ENCODE measurements around the gene PSMA6. TPM values are rescaled to one million over a fixed set of nuclear protein-coding genes. Genes with fewer than 3 reads are reported as not detected.
"Not testable (repeated sequence)": the region's sequence is repeated elsewhere in the genome, so short reads cannot be mapped to it uniquely, and the experiment has no call there.

PSMA6 gene
- polyA plus RNA-seq, 1 donor (not counting 4 experiments of a cell fraction or from before 2014, with no cell fraction given): 326 TPM

- dilution Hi-C loops (cut with MboI; ENCODE audit: extremely low pct_ligation_motif_present, low sequenced_read_pairs): no loop called here
- H3K79me2 ChIP-seq (ENCODE audit: control insufficient read depth, insufficient read depth, low read length): peaks cover 99% of the 10 kb centered on the region
- no peak overlapping the region for H3K4me3 ChIP-seq (ENCODE audit: control insufficient read depth in 2 of 3, extremely low read depth in 1 of 3, insufficient read depth in 2 of 3, low read depth in 1 of 3, low read length in 3 of 3)
- DNase-seq (ENCODE audit: low read depth, low spot score) (no peak), FAIRE-seq (no peak)
- H3K27me3 ChIP-seq (ENCODE audit: control insufficient read depth, extremely low read depth, insufficient read depth, low read length): no peaks in the 10 kb centered on the region
- H4K20me1 ChIP-seq (ENCODE audit: control insufficient read depth, extremely low read depth, insufficient read depth, low read length): no peaks in the 10 kb centered on the region
- peak overlapping the region; percentile 31 for H3K27ac ChIP-seq (ENCODE audit: control insufficient read depth, insufficient read depth, low read length)
- no peak for TF ChIP-seq EZH2 (IDR thresholded peaks at IDR 0.05; ENCODE audit: low read length)
- TF ChIP-seq, protein P1, sequence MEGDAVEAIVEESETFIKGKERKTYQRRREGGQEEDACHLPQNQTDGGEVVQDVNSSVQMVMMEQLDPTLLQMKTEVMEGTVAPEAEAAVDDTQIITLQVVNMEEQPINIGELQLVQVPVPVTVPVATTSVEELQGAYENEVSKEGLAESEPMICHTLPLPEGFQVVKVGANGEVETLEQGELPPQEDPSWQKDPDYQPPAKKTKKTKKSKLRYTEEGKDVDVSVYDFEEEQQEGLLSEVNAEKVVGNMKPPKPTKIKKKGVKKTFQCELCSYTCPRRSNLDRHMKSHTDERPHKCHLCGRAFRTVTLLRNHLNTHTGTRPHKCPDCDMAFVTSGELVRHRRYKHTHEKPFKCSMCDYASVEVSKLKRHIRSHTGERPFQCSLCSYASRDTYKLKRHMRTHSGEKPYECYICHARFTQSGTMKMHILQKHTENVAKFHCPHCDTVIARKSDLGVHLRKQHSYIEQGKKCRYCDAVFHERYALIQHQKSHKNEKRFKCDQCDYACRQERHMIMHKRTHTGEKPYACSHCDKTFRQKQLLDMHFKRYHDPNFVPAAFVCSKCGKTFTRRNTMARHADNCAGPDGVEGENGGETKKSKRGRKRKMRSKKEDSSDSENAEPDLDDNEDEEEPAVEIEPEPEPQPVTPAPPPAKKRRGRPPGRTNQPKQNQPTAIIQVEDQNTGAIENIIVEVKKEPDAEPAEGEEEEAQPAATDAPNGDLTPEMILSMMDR (optimal IDR thresholded peaks at IDR 0.05 in 1 of 3, IDR thresholded peaks at IDR 0.05 in 1 of 3, conservative IDR thresholded peaks at IDR 0.05 in 1 of 3; ENCODE audit: extremely low read depth in 1 of 3, insufficient read depth in 2 of 3, low read length in 3 of 3): no peak
- H3K9me1 ChIP-seq (ENCODE audit: control insufficient read depth, extremely low read depth, insufficient read depth, low read length): peaks cover 3% of the 10 kb centered on the region
- H3K9me3 ChIP-seq (ENCODE audit: control insufficient read depth, low read depth, low read length): no peaks in the 10 kb centered on the region
- peak overlapping the region; percentile 56 for H3K4me2 ChIP-seq (ENCODE audit: control insufficient read depth, extremely low read depth, insufficient read depth, low read depth, low read length)
- H3K36me3 ChIP-seq (ENCODE audit: control insufficient read depth in 2 of 2, extremely low read depth in 1 of 2, insufficient read depth in 2 of 2, low read length in 2 of 2): peaks cover 3 to 7% of the 10 kb centered on the region in 2 experiments
- peaks cover 15% of the 10 kb centered on the region for H3K4me1 ChIP-seq (ENCODE audit: control insufficient read depth, extremely low read depth, insufficient read depth, low read length)
- no peak overlapping the region for H2AFZ ChIP-seq (ENCODE audit: control insufficient read depth, low read length)
- no peak overlapping the region for H3K9ac ChIP-seq (ENCODE audit: control insufficient read depth, extremely low read depth, insufficient read depth, low read length)
These were observed 7.5 kb downstream of the PSMA6 start for GRCh38 chr14:35299708-35300107.

DNA sequence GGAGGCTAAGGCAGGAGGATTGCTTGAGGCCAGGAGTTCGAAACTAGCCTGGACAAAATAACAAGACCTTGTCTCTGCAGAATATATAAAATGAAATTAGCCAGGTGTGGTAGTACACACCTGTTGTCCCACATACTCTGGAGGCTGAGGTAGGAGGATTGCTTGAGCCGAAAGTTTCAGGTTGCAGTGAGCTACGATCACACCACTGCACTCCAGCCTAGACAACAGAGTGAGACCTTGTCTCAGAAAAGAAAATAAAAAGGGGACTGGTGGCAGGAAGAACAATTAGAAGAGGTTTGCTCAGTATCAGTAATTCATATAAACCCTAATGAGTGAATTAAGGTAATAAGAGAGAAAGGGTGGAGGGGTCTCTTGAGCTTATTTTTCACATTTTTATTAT, 8.0 kb downstream of the PSMA6 start:
- H3K79me2 ChIP-seq (ENCODE audit: control insufficient read depth, insufficient read depth, low read length): peaks cover 99% of the 10 kb centered on the region
- no peak for FAIRE-seq
- H3K9ac ChIP-seq (ENCODE audit: control insufficient read depth, extremely low read depth, insufficient read depth, low read length): no peak overlapping the region
- peaks cover 3% of the 10 kb centered on the region for H3K9me1 ChIP-seq (ENCODE audit: control insufficient read depth, extremely low read depth, insufficient read depth, low read length)
- H3K9me3 ChIP-seq (ENCODE audit: control insufficient read depth, low read depth, low read length): no peaks in the 10 kb centered on the region
- H2AFZ ChIP-seq (ENCODE audit: control insufficient read depth, low read length): no peak overlapping the region
- H3K4me2 ChIP-seq (ENCODE audit: control insufficient read depth, extremely low read depth, insufficient read depth, low read depth, low read length): no peak overlapping the region
- peak overlapping the region; percentile 31 for H3K27ac ChIP-seq (ENCODE audit: control insufficient read depth, insufficient read depth, low read length)
- peaks cover 12% of the 10 kb centered on the region for H3K4me1 ChIP-seq (ENCODE audit: control insufficient read depth, extremely low read depth, insufficient read depth, low read length)
- TF ChIP-seq EZH2 (IDR thresholded peaks at IDR 0.05; ENCODE audit: low read length): no peak
- TF ChIP-seq, protein P1 (optimal IDR thresholded peaks at IDR 0.05 in 1 of 3, IDR thresholded peaks at IDR 0.05 in 1 of 3, conservative IDR thresholded peaks at IDR 0.05 in 1 of 3; ENCODE audit: extremely low read depth in 1 of 3, insufficient read depth in 2 of 3, low read length in 3 of 3): no peak
- H4K20me1 ChIP-seq (ENCODE audit: control insufficient read depth, extremely low read depth, insufficient read depth, low read length): no peaks in the 10 kb centered on the region
- no peaks in the 10 kb centered on the region for H3K27me3 ChIP-seq (ENCODE audit: control insufficient read depth, extremely low read depth, insufficient read depth, low read length)
- DNase-seq (ENCODE audit: low read depth, low spot score): no peak
- H3K36me3 ChIP-seq (ENCODE audit: control insufficient read depth in 2 of 2, extremely low read depth in 1 of 2, insufficient read depth in 2 of 2, low read length in 2 of 2): peaks cover 3 to 7% of the 10 kb centered on the region in 2 experiments
- dilution Hi-C loops (cut with MboI; ENCODE audit: extremely low pct_ligation_motif_present, low sequenced_read_pairs): no loop called here
- no peak overlapping the region for H3K4me3 ChIP-seq (ENCODE audit: control insufficient read depth in 2 of 3, extremely low read depth in 1 of 3, insufficient read depth in 2 of 3, low read depth in 1 of 3, low read length in 3 of 3)

GRCh38 chr14:35301334-35301733, 9.2 kb downstream of the PSMA6 start:
- DNase-seq (ENCODE audit: low read depth, low spot score); H3K9me1 ChIP-seq (ENCODE audit: control insufficient read depth, extremely low read depth, insufficient read depth, low read length); H4K20me1 ChIP-seq (ENCODE audit: control insufficient read depth, extremely low read depth, insufficient read depth, low read length); H3K27ac ChIP-seq (ENCODE audit: control insufficient read depth, insufficient read depth, low read length); H3K9me3 ChIP-seq (ENCODE audit: control insufficient read depth, low read depth, low read length); H3K36me3 ChIP-seq (ENCODE audit: control insufficient read depth in 2 of 2, extremely low read depth in 1 of 2, insufficient read depth in 2 of 2, low read length in 2 of 2); H3K4me3 ChIP-seq (ENCODE audit: control insufficient read depth in 2 of 3, extremely low read depth in 1 of 3, insufficient read depth in 2 of 3, low read depth in 1 of 3, low read length in 3 of 3); H3K4me2 ChIP-seq (ENCODE audit: control insufficient read depth, extremely low read depth, insufficient read depth, low read depth, low read length); dilution Hi-C loops (cut with MboI; ENCODE audit: extremely low pct_ligation_motif_present, low sequenced_read_pairs); H3K9ac ChIP-seq (ENCODE audit: control insufficient read depth, extremely low read depth, insufficient read depth, low read length); H2AFZ ChIP-seq (ENCODE audit: control insufficient read depth, low read length); FAIRE-seq; H3K27me3 ChIP-seq (ENCODE audit: control insufficient read depth, extremely low read depth, insufficient read depth, low read length): not testable (repeated sequence)
- H3K4me1 ChIP-seq (ENCODE audit: control insufficient read depth, extremely low read depth, insufficient read depth, low read length): peaks cover 14% of the 10 kb centered on the region
- peaks cover 100% of the 10 kb centered on the region for H3K79me2 ChIP-seq (ENCODE audit: control insufficient read depth, insufficient read depth, low read length)
